AG04450 (cell line): ENCODE data around the gene GTF3A. TPM values are rescaled to one million over a fixed set of nuclear protein-coding genes. Genes with fewer than 3 reads are reported as not detected.

Experiments
- CTCF ChIA-PET: fragments of 300-600, 350-600 bp; formaldehyde crosslinking; extraction: SDS; loops from one replicate; lab custom pipeline; 2022; ENCODE audit warnings: antibody characterized with exemption, inconsistent platforms; lab: Charles Lee
- POLR2A ChIA-PET: fragments of 350-600 bp; formaldehyde crosslinking; extraction: SDS; loops from one replicate; lab custom pipeline; 2021; ENCODE audit warnings: antibody characterized with exemption, inconsistent platforms; lab: Yijun Ruan, JAX
- DNase-seq: peaks from one replicate; pipeline ENCODE4 v3.0.0-alpha.2; 2011; ENCODE audit warnings: low read depth, low spot score
- H3K27ac ChIP-seq: one replicate; pipeline ENCODE4 v1.5.1; 2012; ENCODE audit warnings: low read depth, low read length, control low read depth
- H3K27me3 ChIP-seq: one replicate; pipeline ENCODE4 v1.6.0; 2012; ENCODE audit warnings: low read length; ENCODE audit not compliant: control insufficient read depth, insufficient read depth
- H3K4me3 ChIP-seq: 2 replicates; pipeline ENCODE4 v1.5.1; 2011; ENCODE audit warnings: mild to moderate bottlenecking, low read depth, low read length, control low read depth
- H3K9me3 ChIP-seq: 2 replicates; pipeline ENCODE4 v1.5.1; 2012; ENCODE audit warnings: low read length; ENCODE audit not compliant: control insufficient read depth, insufficient read depth
- CTCF ChIP-seq: IDR thresholded peaks from 2 replicates; pipeline ENCODE4 v1.5.1; 2011; ENCODE audit warnings: low read depth, low read length, control low read depth, inconsistent platforms
- polyA minus RNA-seq: library from RNA; depleted of rRNA, polyadenylated mRNA; stranded (reverse); fragments of >200 nt; gene quantifications from 2 replicates; pipeline ENCODE4 v1.2.3, GENCODE V29; 2011; rRNA and poly(A)+ RNA removed
- polyA plus RNA-seq: library from polyadenylated mRNA; depleted of rRNA; stranded (reverse); fragments of >200 nt; gene quantifications from 2 replicates; pipeline ENCODE4 v1.2.3, GENCODE V29; 2011; rRNA removed

GTF3A gene
- polyA plus RNA-seq (89.0 and 104 TPM in 2 replicates), polyA minus RNA-seq (30.9 and 39.1 TPM in 2 replicates)

DNA sequence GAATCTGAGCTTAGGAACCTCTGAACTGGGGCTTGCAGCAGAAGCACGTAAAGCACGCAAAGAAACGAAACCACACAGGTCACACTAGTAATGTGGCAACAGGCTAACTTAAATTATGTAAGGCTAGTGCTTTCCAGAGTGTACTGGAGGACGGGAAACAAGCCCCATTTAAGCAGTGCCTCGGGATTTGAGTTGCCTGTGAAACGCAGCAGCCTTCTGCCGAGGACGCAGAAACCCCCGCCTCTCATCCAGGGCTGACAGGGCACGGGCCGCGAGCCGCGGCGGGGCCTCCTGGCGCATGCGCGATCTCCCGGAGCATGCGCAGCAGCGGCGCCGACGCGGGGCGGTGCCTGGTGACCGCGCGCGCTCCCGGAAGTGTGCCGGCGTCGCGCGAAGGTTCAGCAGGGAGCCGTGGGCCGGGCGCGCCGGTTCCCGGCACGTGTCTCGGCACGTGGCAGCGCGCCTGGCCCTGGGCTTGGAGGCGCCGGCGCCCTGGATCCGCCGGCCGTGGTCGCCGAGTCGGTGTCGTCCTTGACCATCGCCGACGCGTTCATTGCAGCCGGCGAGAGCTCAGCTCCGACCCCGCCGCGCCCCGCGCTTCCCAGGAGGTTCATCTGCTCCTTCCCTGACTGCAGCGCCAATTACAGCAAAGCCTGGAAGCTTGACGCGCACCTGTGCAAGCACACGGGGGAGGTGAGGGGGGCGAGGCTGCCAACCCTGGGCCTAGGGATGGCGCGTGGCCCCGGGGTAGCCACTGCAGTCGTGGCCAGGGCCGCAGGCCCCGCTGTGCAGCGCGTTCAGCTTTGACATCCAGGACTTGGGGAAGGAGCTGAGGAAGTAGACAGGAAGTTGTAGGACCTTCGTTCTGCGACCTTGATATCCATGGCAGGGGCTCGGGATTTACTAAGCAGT lies at the start of gene GTF3A:
GTF3A (plus strand) TSS at position 374 of the 912 bp plus-strand sequence.
- TF ChIP-seq CTCF = no peak
- peak; percentile 52 for DNase-seq
- CTCF ChIA-PET = interaction anchor here (1.2 to 5.1 kb wide), 6 partner anchors 49 to 494 kb away, joined by 3 to 23 read pairs (median 10); no protein-coding TSS in a partner anchor
- H3K4me3 ChIP-seq = peak within 1 kb of the TSS; percentile 85
- peak within 1 kb of the TSS; percentile 21 for H3K27ac ChIP-seq
- no peaks in the 10 kb centered on the region for H3K27me3 ChIP-seq
- POLR2A ChIA-PET = interaction anchor here (1.3 kb wide), 1 partner anchor 26 kb away, joined by 3 read pairs; the partner anchor contains the start of gene MTIF3
- no peaks in the 10 kb centered on the region for H3K9me3 ChIP-seq

DNA sequence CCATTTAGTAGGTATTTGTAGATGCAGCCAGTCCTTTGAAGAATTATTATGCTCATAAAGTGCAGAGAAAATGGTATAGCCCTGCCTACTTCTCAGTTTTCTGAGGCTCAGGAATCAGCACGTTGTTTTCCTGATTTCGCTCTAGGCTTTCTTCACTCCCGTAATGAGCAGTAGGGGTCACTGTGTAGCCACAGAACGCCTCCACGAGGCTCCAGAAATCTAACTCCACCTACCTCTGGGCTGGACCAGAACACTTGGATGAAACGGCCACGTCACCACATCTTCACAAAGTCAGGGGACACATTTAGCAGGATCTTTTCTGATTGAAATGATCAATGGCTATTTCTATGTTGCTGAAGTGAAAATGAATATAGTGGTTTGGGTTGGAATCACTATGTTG lies 49.8 kb upstream of the GTF3A start:
- Histone ChIP-seq H3K4me3 (no peak overlapping the region), H3K27me3 (peaks cover 12% of the 10 kb centered on the region), H3K9me3 (no peaks in the 10 kb centered on the region), H3K27ac (no peak overlapping the region)
- peak; percentile 59 for DNase-seq
- CTCF ChIA-PET = interaction anchor here (0.6 to 6.6 kb wide), 28 partner anchors 8 to 1207 kb away, joined by 3 to 141 read pairs (median 6); partner anchors contain the start of gene LNX2
- POLR2A ChIA-PET = no interaction called here
- TF ChIP-seq CTCF = peak; percentile 85

DNA sequence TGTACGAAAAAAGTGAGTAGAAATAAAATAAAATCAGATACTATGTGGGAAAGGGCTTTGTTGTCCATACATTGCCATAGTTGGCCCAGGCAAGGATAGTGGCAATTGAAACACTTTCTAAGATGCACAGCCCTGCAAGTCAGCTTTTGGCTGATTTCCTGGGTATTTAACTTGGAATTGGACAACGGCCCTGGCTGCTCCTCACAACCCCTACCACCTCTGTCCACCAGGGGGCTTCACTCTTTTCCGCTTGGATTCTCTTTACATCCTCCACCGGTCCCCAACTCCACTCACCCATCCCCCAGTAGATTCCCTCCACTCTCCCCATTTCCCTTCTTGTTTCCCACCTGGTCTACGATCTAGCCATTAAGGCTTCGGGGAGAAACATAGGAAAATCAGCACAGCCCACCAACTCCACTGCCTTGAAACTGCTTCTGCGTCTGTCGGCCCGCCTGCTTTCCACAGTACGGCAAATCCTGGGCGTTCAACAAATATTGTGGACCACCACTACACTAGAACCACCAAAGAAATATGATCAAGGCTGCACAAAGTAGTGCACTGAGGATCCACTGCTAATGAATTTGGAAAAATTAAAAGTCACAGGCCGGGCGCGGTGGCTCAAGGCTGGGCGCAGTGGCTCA lies 48.6 kb upstream of the GTF3A start:
- ChIA-PET POLR2A (no interaction called here), CTCF (interaction anchor here (0.6 to 6.6 kb wide), 32 partner anchors 9 to 611 kb away, joined by 3 to 141 read pairs (median 4); no protein-coding TSS in a partner anchor)
- Histone ChIP-seq H3K9me3 (no peaks in the 10 kb centered on the region), H3K27ac (no peak overlapping the region), H3K27me3 (peaks cover 17% of the 10 kb centered on the region), H3K4me3 (no peak overlapping the region)
- DNase-seq = peak; percentile 26
- peak; percentile 84 for TF ChIP-seq CTCF

- ChIA-PET POLR2A (no interaction called here), CTCF (interaction anchor here (0.6 to 2.2 kb wide), 17 partner anchors 17 to 634 kb away, joined by 3 to 24 read pairs (median 4); no protein-coding TSS in a partner anchor)
- H3K9me3 ChIP-seq = peaks cover 3% of the 10 kb centered on the region; the same call in 1 of the 2 replicates
- no peak for TF ChIP-seq CTCF
- H3K27ac ChIP-seq = no peak overlapping the region
- no peak for DNase-seq
- peaks cover 17% of the 10 kb centered on the region for H3K27me3 ChIP-seq
- no peak overlapping the region for H3K4me3 ChIP-seq
Measured at GRCh38 chr13:27379126-27379525, 45.3 kb upstream of the GTF3A start.
